IMR-90 (cell line): Measurements from ENCODE around the gene SQSTM1. TPM values are rescaled to one million over a fixed set of nuclear protein-coding genes. Genes with fewer than 3 reads are reported as not detected.

Experiments used
- ATAC-seq: fragments of 200-7000 bp; cut with Tn5 transposase; 2 replicates; pipeline ENCODE4 v1.9.1; 2020; ENCODE audit warnings: low read depth, mild to moderate bottlenecking, moderate library complexity
- BruUV-seq: library from RNA; stranded (reverse); fragments of 400-500 nt; replicated peaks from 2 replicates; lab custom pipeline; 2021; lab: Mats Ljungman, UMichigan
- CTCF ChIA-PET: fragments of 300-600 bp; formaldehyde crosslinking; extraction: SDS; loops from one replicate; lab custom pipeline; 2021; ENCODE audit warnings: antibody characterized with exemption; lab: Yijun Ruan, JAX
- POLR2A ChIA-PET: fragments of 300-600 bp; sonication (Branson Sonifier 250); formaldehyde crosslinking; loops from one replicate; lab custom pipeline; 2022; ENCODE audit warnings: antibody characterized with exemption; ENCODE audit not compliant: unreplicated experiment; lab: Charles Lee
- DNase-seq: peaks from one replicate; pipeline ENCODE4 v3.0.0; 2013
- H2AFZ ChIP-seq: replicated peaks from 2 replicates; pipeline ENCODE3; 2013; ENCODE audit warnings: low read length, mild to moderate bottlenecking; ENCODE audit not compliant: poor library complexity
- H2AK5ac ChIP-seq: 2 replicates; pipeline ENCODE4 v1.6.1; 2013; ENCODE audit warnings: low read depth, low read length, inconsistent platforms
- H2AK9ac ChIP-seq: replicated peaks from 2 replicates; pipeline ENCODE3; 2013; ENCODE audit warnings: mild to moderate bottlenecking, low read depth, low read length, moderate library complexity; ENCODE audit not compliant: poor library complexity
- H2BK120ac ChIP-seq: 2 replicates; pipeline ENCODE4 v1.6.1; 2013; ENCODE audit warnings: low read depth, low read length, inconsistent platforms
- H2BK15ac ChIP-seq: 3 replicates; pipeline ENCODE4 v1.6.1; 2013; ENCODE audit warnings: low read depth, low read length, inconsistent platforms
- H2BK20ac ChIP-seq: 2 replicates; pipeline ENCODE4 v1.6.1; 2013; ENCODE audit warnings: low read depth, mild to moderate bottlenecking, inconsistent platforms, low read length, moderate library complexity
- H2BK5ac ChIP-seq: 2 replicates; pipeline ENCODE4 v1.6.1; 2013; ENCODE audit warnings: mild to moderate bottlenecking, low read depth, low read length, inconsistent platforms; ENCODE audit not compliant: poor library complexity, severe bottlenecking
- H3K14ac ChIP-seq: replicated peaks from 2 replicates; pipeline ENCODE4 v1.6.1; 2013; ENCODE audit warnings: low read depth, low read length, inconsistent platforms
- H3K18ac ChIP-seq: 2 replicates; pipeline ENCODE4 v1.6.1; 2013; ENCODE audit warnings: low read depth, low read length, control low read depth
- H3K23ac ChIP-seq: 2 replicates; pipeline ENCODE4 v1.6.1; 2013; ENCODE audit warnings: low read depth, low read length, inconsistent platforms
- H3K27ac ChIP-seq: 2 replicates; pipeline ENCODE4 v1.5.1; 2013; ENCODE audit warnings: mild to moderate bottlenecking, control low read depth, low read length; ENCODE audit not compliant: insufficient read depth
- H3K27me3 ChIP-seq: 2 replicates; pipeline ENCODE4 v1.6.1; 2013; ENCODE audit warnings: low read length; ENCODE audit not compliant: control insufficient read depth, insufficient read depth
- H3K36me3 ChIP-seq: 2 replicates; pipeline ENCODE4 v1.6.1; 2013; ENCODE audit warnings: low read length, mixed read lengths; ENCODE audit not compliant: control insufficient read depth, insufficient read depth
- H3K4ac ChIP-seq: 2 replicates; pipeline ENCODE4 v1.6.1; 2013; ENCODE audit warnings: low read depth, low read length, inconsistent platforms
- H3K4me1 ChIP-seq: 2 replicates; pipeline ENCODE4 v1.6.1; 2013; ENCODE audit warnings: low read length, mixed read lengths; ENCODE audit not compliant: control insufficient read depth, insufficient read depth
- H3K4me2 ChIP-seq: 2 replicates; pipeline ENCODE4 v1.6.1; 2013; ENCODE audit warnings: low read depth, mild to moderate bottlenecking, control low read depth, low read length, moderate library complexity
- H3K4me3 ChIP-seq: 2 replicates; pipeline ENCODE4 v1.5.1; 2013; ENCODE audit warnings: low read depth, mild to moderate bottlenecking, control low read depth, low read length, moderate library complexity; ENCODE audit not compliant: insufficient read depth
- H3K56ac ChIP-seq: 2 replicates; pipeline ENCODE4 v1.6.1; 2013; ENCODE audit warnings: low read length, inconsistent platforms; ENCODE audit not compliant: insufficient read depth; ENCODE audit errors: extremely low read depth
- H3K79me1 ChIP-seq, 2 experiments: 2 replicates each; pipeline ENCODE4 v1.6.1; 2013; ENCODE audit warnings: low read length in 2 of 2, inconsistent platforms in 1 of 2, low read depth in 1 of 2
- H3K9ac ChIP-seq: 2 replicates; pipeline ENCODE4 v1.6.1; 2013; ENCODE audit warnings: low read depth, low read length, control low read depth
- H3K9me1 ChIP-seq: 2 replicates; pipeline ENCODE4 v1.6.1; 2013; ENCODE audit warnings: low read length, inconsistent platforms; ENCODE audit not compliant: insufficient read depth
- H3K9me3 ChIP-seq: 2 replicates; pipeline ENCODE4 v1.6.1; 2013; ENCODE audit warnings: low read length; ENCODE audit not compliant: control insufficient read depth, insufficient read depth
- H4K20me1 ChIP-seq: 2 replicates; pipeline ENCODE4 v1.6.1; 2013; ENCODE audit warnings: low read length, inconsistent platforms; ENCODE audit not compliant: insufficient read depth
- H4K5ac ChIP-seq: 2 replicates; pipeline ENCODE4 v1.6.1; 2013; ENCODE audit warnings: mild to moderate bottlenecking, low read depth, low read length, control low read depth
- H4K8ac ChIP-seq, 2 experiments: 2 replicates each; pipeline ENCODE4 v1.6.1; 2013; ENCODE audit warnings: low read depth in 2 of 2, low read length in 2 of 2, control low read depth in 1 of 2, inconsistent platforms in 1 of 2
- H4K91ac ChIP-seq: 2 replicates; pipeline ENCODE4 v1.6.1; 2013; ENCODE audit warnings: low read depth, low read length, inconsistent platforms; ENCODE audit not compliant: insufficient read depth
- NFE2L2 ChIP-seq: fragments of 150-350 bp; IDR thresholded peaks from 2 replicates; pipeline ENCODE4 v1.6.1; 2016; ENCODE audit warnings: low read depth, mild to moderate bottlenecking, low read length
- POLR2A ChIP-seq: IDR thresholded peaks from 2 replicates; pipeline ENCODE4 v1.6.1; 2012; ENCODE audit warnings: mild to moderate bottlenecking, low read depth, low read length
- WGBS, 2 experiments: methylation state at CpG; one replicate each; pipeline versions ENCODE4 v1.1.5 to v1.1.7; 2013; ENCODE audit warnings: missing lambda C conversion rate in 2 of 2; ENCODE audit not compliant: insufficient read length in 1 of 2; ENCODE audit errors: extremely low coverage in 2 of 2; 5-methylcytosine and 5-hydroxymethylcytosine counted together
- dilution Hi-C: fragments of 300-500 bp; cut with HindIII; formaldehyde crosslinking; loops from one replicate; pipeline ENCODE4 v1.14.3; 2018; ENCODE audit warnings: low sequenced_read_pairs; ENCODE audit not compliant: unreplicated experiment
- in situ Hi-C: fragments of 300-500 bp; cut with MboI; formaldehyde crosslinking; loops from 3 replicates; pipeline ENCODE4 v1.14.3; 2019; ENCODE audit warnings: low sequenced_read_pairs, inconsistent platforms, mixed read lengths
- intact Hi-C: fragments of 100-400 bp; cut with micrococcal nuclease; formaldehyde crosslinking; loops from 2 replicates; pipeline ENCODE4 v1.10.0; 2022
- polyA plus RNA-seq, 3 experiments: library from polyadenylated mRNA; depleted of rRNA; stranded (reverse); fragments of >200 nt; gene quantifications; 2 replicates each; pipeline ENCODE4 v1.2.3, GENCODE V29; 2012; ENCODE audit warnings: low replicate concordance in 1 of 3
- total RNA-seq: library from RNA; depleted of rRNA; stranded (reverse); fragments of >200 nt; gene quantifications from 2 replicates; pipeline ENCODE4 v1.2.3, GENCODE V29; 2012

Gene SQSTM1
- total and polyA plus RNA-seq, 2 of the 4 experiments (the other 2 are of a cell fraction), result 152 to 184 TPM

- peaks cover 21% of the 10 kb centered on the region for H3K36me3 ChIP-seq
- H3K27ac ChIP-seq, result no peak overlapping the region
- H3K79me1 ChIP-seq, result peaks cover 0 to 5% of the 10 kb centered on the region in 2 experiments; a peak in 2 of 4 replicates
- WGBS, 2 experiments, result 100% methylated on average over 3 of the region's 4 CpGs; no CpG with 5 or more reads in 1 of the 2 experiments
- no peak overlapping the region for H3K14ac ChIP-seq
- no peak overlapping the region for H2AK9ac ChIP-seq
- H2BK120ac ChIP-seq, result no peak overlapping the region
- no peak overlapping the region for H2BK5ac ChIP-seq
- ATAC-seq (no peak), DNase-seq (no peak)
- H3K4me2 ChIP-seq, result no peak overlapping the region
- CTCF ChIA-PET, result no interaction called here
- in situ Hi-C loops (no loop called here), intact Hi-C loops (no loop called here), dilution Hi-C loops (no loop called here)
- H4K20me1 ChIP-seq, result 0 out of 2 replicates have a peak, but pooled peaks cover 3% of the 10 kb centered on the region
- no peak overlapping the region for H4K8ac ChIP-seq
- no peak overlapping the region for H2BK20ac ChIP-seq
- no peak overlapping the region for H4K5ac ChIP-seq
- no peaks in the 10 kb centered on the region for H3K9me3 ChIP-seq
- no peaks in the 10 kb centered on the region for H3K9me1 ChIP-seq
- no peak overlapping the region for H3K56ac ChIP-seq
- H4K91ac ChIP-seq, result no peak overlapping the region
- H2BK15ac ChIP-seq, result no peak overlapping the region
- H3K9ac ChIP-seq, result no peak overlapping the region
- no peak overlapping the region for H3K4me3 ChIP-seq
- H3K18ac ChIP-seq, result no peak overlapping the region
- BruUV-seq, result no TSS peak
- POLR2A ChIA-PET, result no interaction called here
- no peak overlapping the region for H3K4ac ChIP-seq
- no peaks in the 10 kb centered on the region for H3K27me3 ChIP-seq
- no peaks in the 10 kb centered on the region for H3K4me1 ChIP-seq
- no peak overlapping the region for H2AFZ ChIP-seq
- no peak for TF ChIP-seq POLR2A
- TF ChIP-seq NFE2L2, result no peak
- H3K23ac ChIP-seq, result no peak overlapping the region
- no peak overlapping the region for H2AK5ac ChIP-seq
These were observed 38.9 kb upstream of the SQSTM1 start for GRCh38 chr5:179781846-179782245.
